H1 (cell line): ENCODE measurements around the gene RRAD. TPM values are rescaled to one million over a fixed set of nuclear protein-coding genes. Genes with fewer than 3 reads are reported as not detected.

Experiments used
- CTCF ChIA-PET: fragments of 300-600 bp; sonication (Branson Sonifier 250); formaldehyde crosslinking; loops from one replicate; lab custom pipeline; 2021; ENCODE audit not compliant: partially characterized antibody; lab: Charles Lee
- POLR2A ChIA-PET: fragments of 300-600 bp; sonication (Branson Sonifier 250); formaldehyde crosslinking; loops from one replicate; lab custom pipeline; 2021; ENCODE audit warnings: inconsistent platforms; ENCODE audit not compliant: partially characterized antibody; lab: Charles Lee
- DNase-seq, 2 experiments: peaks; one replicate each; pipeline versions ENCODE4 v3.0.0 to v3.0.0-alpha.2; 2010 to 2022; ENCODE audit warnings: low spot score in 2 of 2, low read depth in 1 of 2, mixed read lengths in 1 of 2
- FAIRE-seq: peaks from 2 replicates; lab custom pipeline; 2011; peaks lifted over from hg19 to GRCh38; lab: Jason Lieb, UNC
- H2AFZ ChIP-seq: 2 replicates; pipeline ENCODE4 v1.8.1; 2012; ENCODE audit warnings: low read length, inconsistent platforms
- H2AK5ac ChIP-seq: 2 replicates; pipeline ENCODE4 v1.6.1; 2013; ENCODE audit warnings: low read depth, low read length
- H2BK120ac ChIP-seq: replicated peaks from 2 replicates; pipeline ENCODE3; 2013; ENCODE audit warnings: low read depth, low read length, inconsistent platforms
- H2BK12ac ChIP-seq: 2 replicates; pipeline ENCODE4 v1.6.1; 2013; ENCODE audit warnings: low read depth, low read length
- H2BK15ac ChIP-seq: 2 replicates; pipeline ENCODE4 v1.6.1; 2013; ENCODE audit warnings: low read length
- H2BK20ac ChIP-seq: 2 replicates; pipeline ENCODE4 v1.6.1; 2013; ENCODE audit warnings: low read length
- H2BK5ac ChIP-seq: 2 replicates; pipeline ENCODE4 v1.6.1; 2013; ENCODE audit warnings: low read depth, low read length
- H3K14ac ChIP-seq: 2 replicates; pipeline ENCODE4 v1.6.1; 2013; ENCODE audit warnings: inconsistent platforms; ENCODE audit not compliant: insufficient read length
- H3K18ac ChIP-seq: 2 replicates; pipeline ENCODE4 v1.6.1; 2013; ENCODE audit warnings: low read length; ENCODE audit errors: extremely low read depth
- H3K23ac ChIP-seq: 2 replicates; pipeline ENCODE4 v1.6.1; 2013; ENCODE audit warnings: inconsistent platforms; ENCODE audit not compliant: insufficient read length
- H3K23me2 ChIP-seq: 2 replicates; pipeline ENCODE4 v1.6.1; 2013; ENCODE audit warnings: low read depth, low read length
- H3K27ac ChIP-seq: 2 replicates; pipeline ENCODE4 v1.6.1; 2011; ENCODE audit warnings: low read depth, low read length, inconsistent platforms
- H3K27me3 ChIP-seq, 4 experiments: replicated peaks in 1 of 4; 1 replicate in 1 of 4; 2 replicates in 3 of 4; pipeline versions ENCODE4 v1.6.1 to v1.8.1; 2011 to 2013; ENCODE audit warnings: low read length in 3 of 4, mild to moderate bottlenecking in 3 of 4, inconsistent platforms in 2 of 4, mixed read lengths in 2 of 4, moderate library complexity in 1 of 4; ENCODE audit not compliant: control insufficient read depth in 3 of 4, insufficient read depth in 3 of 4; ENCODE audit errors: extremely low read depth in 1 of 4
- H3K36me3 ChIP-seq, 4 experiments: 2 replicates each; pipeline versions ENCODE4 v1.6.1 to v1.8.1; 2011 to 2013; ENCODE audit warnings: mild to moderate bottlenecking in 4 of 4, low read length in 3 of 4, moderate library complexity in 2 of 4, control low read depth in 1 of 4, inconsistent platforms in 1 of 4; ENCODE audit not compliant: insufficient read depth in 4 of 4, control insufficient read depth in 2 of 4
- H3K4ac ChIP-seq: replicated peaks from 2 replicates; pipeline ENCODE3; 2013; ENCODE audit warnings: low read length, low read depth, mixed read lengths, inconsistent platforms; ENCODE audit not compliant: insufficient read length
- H3K4me1 ChIP-seq, 4 experiments: replicated peaks in 1 of 4; 1 replicate in 1 of 4; 2 replicates in 3 of 4; pipeline versions ENCODE4 v1.6.1 to v1.8.1; 2011 to 2013; ENCODE audit warnings: low read length in 3 of 4, inconsistent platforms in 2 of 4, mixed read lengths in 1 of 4; ENCODE audit not compliant: insufficient read depth in 4 of 4, control insufficient read depth in 3 of 4
- H3K4me2 ChIP-seq, 2 experiments: 2 replicates each; pipeline versions ENCODE4 v1.6.1 to v1.8.1; 2011 to 2013; ENCODE audit warnings: low read depth in 2 of 2, low read length in 2 of 2, control low read depth in 1 of 2, inconsistent platforms in 1 of 2, mild to moderate bottlenecking in 1 of 2; ENCODE audit not compliant: insufficient read depth in 1 of 2
- H3K4me3 ChIP-seq, 4 experiments: fragments of 200-600, 300-600 bp in 1 of 4; sonication (generic), shearing (Covaris generic), sonication (Bioruptor Twin) in 1 of 4; 2 replicates each; pipeline versions ENCODE4 v1.5.1 to v1.8.1; 2011 to 2016; ENCODE audit warnings: low read length in 4 of 4, low read depth in 3 of 4, control low read depth in 2 of 4, inconsistent platforms in 2 of 4, mild to moderate bottlenecking in 2 of 4, mixed read lengths in 1 of 4, moderate library complexity in 1 of 4; ENCODE audit not compliant: insufficient read depth in 2 of 4; ENCODE audit errors: extremely low read depth in 1 of 4
- H3K56ac ChIP-seq: replicated peaks from 2 replicates; pipeline ENCODE3; 2013; ENCODE audit warnings: low read depth, mild to moderate bottlenecking, mixed read lengths, low read length, inconsistent platforms; ENCODE audit not compliant: insufficient read length
- H3K79me1 ChIP-seq: 2 replicates; pipeline ENCODE4 v1.6.1; 2013; ENCODE audit warnings: low read depth, low read length, control low read depth
- H3K79me2 ChIP-seq, 2 experiments: 2 replicates each; pipeline versions ENCODE4 v1.6.1 to v1.8.1; 2012 to 2013; ENCODE audit warnings: low read length in 2 of 2, mild to moderate bottlenecking in 2 of 2, inconsistent platforms in 1 of 2; ENCODE audit not compliant: insufficient read depth in 2 of 2, control insufficient read depth in 1 of 2
- H3K9ac ChIP-seq, 4 experiments: replicated peaks in 1 of 4; 1 replicate in 1 of 4; 2 replicates in 3 of 4; pipeline versions ENCODE4 v1.6.1 to v1.8.1; 2011 to 2013; ENCODE audit warnings: low read depth in 3 of 4, low read length in 3 of 4, control low read depth in 2 of 4, mild to moderate bottlenecking in 2 of 4, moderate library complexity in 2 of 4, inconsistent platforms in 1 of 4; ENCODE audit errors: extremely low read depth in 1 of 4
- H3K9me3 ChIP-seq, 2 experiments: 2 replicates each; pipeline versions ENCODE4 v1.6.1 to v1.8.1; 2012 to 2013; ENCODE audit warnings: mild to moderate bottlenecking in 2 of 2, moderate library complexity in 2 of 2, control low read depth in 1 of 2, inconsistent platforms in 1 of 2, low read depth in 1 of 2, low read length in 1 of 2, mixed read lengths in 1 of 2; ENCODE audit not compliant: insufficient read depth in 2 of 2
- H4K20me1 ChIP-seq, 2 experiments: replicated peaks in 1 of 2; 2 replicates each; pipeline versions ENCODE3 to v1.8.1; 2011 to 2013; ENCODE audit warnings: inconsistent platforms in 2 of 2, low read length in 2 of 2, mild to moderate bottlenecking in 1 of 2; ENCODE audit not compliant: insufficient read depth in 2 of 2, control insufficient read depth in 1 of 2
- H4K5ac ChIP-seq: 2 replicates; pipeline ENCODE4 v1.6.1; 2013; ENCODE audit warnings: low read length, low read depth, mixed read lengths, inconsistent platforms; ENCODE audit not compliant: insufficient read length
- H4K8ac ChIP-seq: 2 replicates; pipeline ENCODE4 v1.8.0; 2013; ENCODE audit warnings: mild to moderate bottlenecking, moderate library complexity, low read length, inconsistent platforms; ENCODE audit not compliant: insufficient read depth; ENCODE audit errors: extremely low read depth
- H4K91ac ChIP-seq: replicated peaks from 2 replicates; pipeline ENCODE3; 2013; ENCODE audit warnings: low read length, mixed read lengths, inconsistent platforms; ENCODE audit not compliant: insufficient read length
- EZH2 ChIP-seq: fragments of 200-600 bp; sonication (generic); IDR thresholded peaks from 2 replicates; pipeline ENCODE4 v1.7.1; 2012; ENCODE audit warnings: low read depth, mild to moderate bottlenecking, moderate library complexity, low read length, inconsistent platforms; ENCODE audit not compliant: severe bottlenecking
- WGBS, 2 experiments: shearing (Covaris generic) in 1 of 2; methylation state at CpG; one replicate each; pipeline versions ENCODE4 v1.1.6 to v1.1.7; 2013 to 2015; ENCODE audit warnings: low lambda C conversion rate in 2 of 2, mixed read lengths in 2 of 2, inconsistent platforms in 1 of 2, low coverage in 1 of 2, missing lambda C conversion rate in 1 of 2; ENCODE audit not compliant: insufficient replicate concordance in 2 of 2, insufficient coverage in 1 of 2, insufficient read length in 1 of 2; ENCODE audit errors: extremely low coverage in 1 of 2, missing lambda C conversion rate in 1 of 2; 5-methylcytosine and 5-hydroxymethylcytosine counted together
- polyA plus RNA-seq, 7 experiments: library from polyadenylated mRNA; depleted of rRNA in 3 of 7; stranded (reverse) in 5 of 7; unstranded in 2 of 7; fragments of >200 nt in 5 of 7; fragments of 200-250 nt in 2 of 7; gene quantifications; 1 replicate in 5 of 7; 2 replicates in 1 of 7; 4 replicates in 1 of 7; pipeline versions ENCODE4 v1.2.1 to v1.2.3, GENCODE V29; 2011 to 2013; ENCODE audit warnings: missing spikeins in 2 of 7, mixed read lengths in 2 of 7
- total RNA-seq: library from RNA; stranded (reverse); fragmentation: NEBNext Ultra II Directional; extraction: Animal tissue kit (Norgen Biotek cat#: 25700); gene quantifications from 2 replicates; pipeline ENCODE4 v1.2.1, GENCODE V29; 2021

Gene RRAD
- total and polyA plus RNA-seq, 2 of the 8 experiments (the other 6 are each of a cell fraction or from before 2014, with no cell fraction given) = 0.17 TPM; not detected in 1

DNA sequence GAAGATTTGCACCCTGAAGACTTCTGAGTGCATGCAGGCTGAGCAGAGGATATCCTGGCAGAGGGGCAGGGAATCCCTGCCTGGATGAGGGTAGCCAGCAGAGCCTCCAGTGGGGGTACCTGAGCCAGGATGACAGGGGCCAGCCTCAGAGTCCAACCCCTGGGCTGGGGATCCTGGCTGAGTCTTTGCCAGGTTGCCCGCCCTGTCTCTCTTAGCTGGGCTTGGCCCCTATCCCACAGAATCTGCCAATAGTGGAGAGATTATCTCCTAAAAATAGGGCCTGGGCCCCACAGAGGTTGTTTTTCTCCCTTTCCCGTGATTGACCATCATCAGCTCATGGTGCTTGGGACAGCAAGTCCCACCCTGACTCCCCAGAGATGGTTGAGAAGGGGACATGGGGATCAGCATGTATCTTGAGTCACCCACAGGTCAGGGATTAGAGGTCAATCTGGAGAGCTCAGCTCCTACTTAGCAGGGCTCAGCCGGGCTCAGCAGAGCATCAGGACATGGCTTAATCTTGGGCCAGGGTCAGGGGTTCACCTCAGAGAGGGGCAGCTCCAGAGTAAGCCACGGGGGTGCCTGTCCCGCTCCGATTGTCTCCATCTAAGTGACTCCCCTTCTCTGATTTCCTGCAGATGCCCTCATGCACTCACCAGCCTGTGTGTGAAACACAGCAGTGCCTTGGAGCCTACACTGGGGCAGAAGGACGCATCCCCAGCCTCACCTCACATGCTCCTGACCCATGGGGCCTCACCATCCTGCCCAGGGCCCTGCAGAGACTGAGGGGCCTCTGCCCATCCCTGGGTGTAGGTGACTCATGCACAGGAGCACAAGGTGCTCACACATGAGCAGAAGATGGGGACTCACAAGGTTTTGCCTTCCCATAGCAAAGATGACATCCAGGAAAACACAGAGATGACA lies 18.2 kb downstream of the RRAD start:
- H3K4me3 ChIP-seq = no peak overlapping the region
- H2BK5ac ChIP-seq = no peak overlapping the region
- no peak overlapping the region for H3K4ac ChIP-seq
- H3K4me2 ChIP-seq = no peak overlapping the region
- H3K36me3 ChIP-seq = no peaks in the 10 kb centered on the region
- no peak overlapping the region for H3K14ac ChIP-seq
- FAIRE-seq (no peak), DNase-seq (no peak)
- H3K18ac ChIP-seq = no peak overlapping the region
- no peak overlapping the region for H3K9ac ChIP-seq
- no peaks in the 10 kb centered on the region for H3K79me2 ChIP-seq
- CTCF ChIA-PET = interaction anchor here (0.9 to 42.0 kb wide), 3 partner anchors 8 to 77 kb away, joined by 3 to 1009 read pairs (median 1009); partner anchors contain the start of genes CDH16, PDP2 and RRAD
- no peak overlapping the region for H3K56ac ChIP-seq
- no peaks in the 10 kb centered on the region for H3K23me2 ChIP-seq
- H2AFZ ChIP-seq = no peak overlapping the region
- H2BK15ac ChIP-seq = no peak overlapping the region
- no peak overlapping the region for H4K91ac ChIP-seq
- H4K8ac ChIP-seq = no peak overlapping the region
- no peaks in the 10 kb centered on the region for H3K79me1 ChIP-seq
- no peak overlapping the region for H2AK5ac ChIP-seq
- no peak overlapping the region; the same call in 1 of the 2 replicates for H2BK20ac ChIP-seq
- H3K4me1 ChIP-seq = peaks cover 0 to 5% (median 0%) of the 10 kb centered on the region in 4 experiments; a peak in 2 of 7 replicates
- H2BK12ac ChIP-seq = no peak overlapping the region
- H4K20me1 ChIP-seq = no peaks in the 10 kb centered on the region
- WGBS, 2 experiments = 78% methylated on average over 7 of the region's 7 CpGs; no CpG with 5 or more reads in 1 of the 2 experiments
- H3K23ac ChIP-seq = no peak overlapping the region
- H3K27ac ChIP-seq = no peak overlapping the region
- H2BK120ac ChIP-seq = no peak overlapping the region
- H3K27me3 ChIP-seq = no peaks in the 10 kb centered on the region; a peak in 1 of 7 replicates
- POLR2A ChIA-PET = interaction anchor here (0.9 kb wide), 1 partner anchor 21 kb away, joined by 3 read pairs; no protein-coding TSS in a partner anchor
- H3K9me3 ChIP-seq = no peaks in the 10 kb centered on the region
- no peak overlapping the region for H4K5ac ChIP-seq
- TF ChIP-seq EZH2 = no peak
